Cardiac muscle cell (in vitro differentiated cells and primary cell): ENCODE data around the gene RBX1. TPM values are rescaled to one million over a fixed set of nuclear protein-coding genes. Genes with fewer than 3 reads are reported as not detected.
"Not testable (repeated sequence)": the region's sequence is repeated elsewhere in the genome, so short reads cannot be mapped to it uniquely, and the experiment has no call there.

Experiments
- DNase-seq, 2 donors: peaks; one replicate each; pipeline versions ENCODE4 v3.0.0 to v3.0.0-alpha.2; 2010 to 2017; ENCODE audit warnings: low read depth in 1 of 2, low spot score in 1 of 2
- H3K27ac ChIP-seq: fragments of 200-600 bp; sonication (generic); 2 replicates; pipeline ENCODE4 v1.5.1; 2016
- H3K27me3 ChIP-seq: fragments of 200-600 bp; sonication (generic); 2 replicates; pipeline ENCODE4 v1.6.0; 2016; ENCODE audit warnings: control low read depth
- H3K36me3 ChIP-seq: fragments of 200-600 bp; sonication (generic); 2 replicates; pipeline ENCODE4 v1.5.1; 2016; ENCODE audit warnings: control low read depth
- H3K4me1 ChIP-seq: fragments of 200-600 bp; sonication (generic); 2 replicates; pipeline ENCODE4 v1.8.1; 2017; ENCODE audit warnings: low read depth, mild to moderate bottlenecking, mixed run types
- H3K4me3 ChIP-seq: fragments of 200-600 bp; sonication (generic); 2 replicates; pipeline ENCODE4 v1.5.1; 2016; ENCODE audit warnings: mild to moderate bottlenecking
- H3K9me3 ChIP-seq: fragments of 200-600 bp; sonication (generic); 2 replicates; pipeline ENCODE4 v1.5.1; 2017; ENCODE audit warnings: low read depth, mild to moderate bottlenecking, control low read depth
- CTCF ChIP-seq: IDR thresholded peaks from 2 replicates; pipeline ENCODE4 v1.5.1; 2012; ENCODE audit warnings: low read depth, mild to moderate bottlenecking, low read length
- polyA plus RNA-seq: library from polyadenylated mRNA; unstranded; fragments of >200 nt; fragmentation: Nextera tagmentation; extraction: Ambion mirVana; gene quantifications from 2 replicates; pipeline ENCODE4 v1.2.1, GENCODE V29; 2016
- total RNA-seq: library from RNA; depleted of rRNA; stranded (reverse); fragments of >200 nt; gene quantifications from 2 replicates; pipeline ENCODE4 v1.2.3, GENCODE V29; 2016

The RBX1 gene
- total and polyA plus RNA-seq, 2 experiments from 2014 or later, result 86.4 to 356 TPM

GRCh38 chr22:41000040-41000565 lies 48.9 kb downstream of the RBX1 start:
- TF ChIP-seq CTCF, result no peak
- Histone ChIP-seq H3K27me3 (no peaks in the 10 kb centered on the region), H3K4me1 (no peaks in the 10 kb centered on the region), H3K9me3 (no peaks in the 10 kb centered on the region), H3K27ac (no peak overlapping the region), H3K36me3 (no peaks in the 10 kb centered on the region), H3K4me3 (no peak overlapping the region)
- DNase-seq, result no peak

- no peak for TF ChIP-seq CTCF
- H3K4me3 ChIP-seq, result no peak overlapping the region
- no peaks in the 10 kb centered on the region for H3K36me3 ChIP-seq
- DNase-seq, result no peak
- no peaks in the 10 kb centered on the region for H3K4me1 ChIP-seq
- H3K27me3 ChIP-seq, result no peaks in the 10 kb centered on the region
- H3K9me3 ChIP-seq, result no peaks in the 10 kb centered on the region
- no peak overlapping the region for H3K27ac ChIP-seq
These were observed 50.0 kb downstream of the RBX1 start for GRCh38 chr22:41000941-41001721.

- Histone ChIP-seq H3K4me3 (no peak overlapping the region), H3K27ac (no peak overlapping the region), H3K4me1 (no peaks in the 10 kb centered on the region), H3K9me3 (no peaks in the 10 kb centered on the region), H3K27me3 (no peaks in the 10 kb centered on the region), H3K36me3 (no peaks in the 10 kb centered on the region)
- TF ChIP-seq CTCF, result no peak
- peak in 1 of 2 donors; percentile 45 for DNase-seq
These were observed 50.5 kb downstream of the RBX1 start for GRCh38 chr22:41001722-41002122.

GRCh38 chr22:41002386-41002785 lies 51.2 kb downstream of the RBX1 start:
- H3K27ac ChIP-seq, H3K36me3 ChIP-seq, H3K27me3 ChIP-seq, H3K4me3 ChIP-seq, H3K4me1 ChIP-seq, H3K9me3 ChIP-seq, DNase-seq: not testable (repeated sequence)

GRCh38 chr22:41003066-41003465 lies 51.9 kb downstream of the RBX1 start:
- TF ChIP-seq CTCF, result no peak
- no peak overlapping the region for H3K27ac ChIP-seq
- H3K4me1 ChIP-seq, result no peaks in the 10 kb centered on the region
- DNase-seq, result no peak
- H3K9me3 ChIP-seq, result no peaks in the 10 kb centered on the region
- no peaks in the 10 kb centered on the region for H3K27me3 ChIP-seq
- H3K36me3 ChIP-seq, result no peaks in the 10 kb centered on the region
- H3K4me3 ChIP-seq, result no peak overlapping the region

- DNase-seq, result no peak
- H3K9me3 ChIP-seq, result no peaks in the 10 kb centered on the region
- H3K4me1 ChIP-seq, result no peaks in the 10 kb centered on the region
- no peaks in the 10 kb centered on the region for H3K27me3 ChIP-seq
- H3K4me3 ChIP-seq, result no peak overlapping the region
- H3K27ac ChIP-seq, result no peak overlapping the region
- no peak for TF ChIP-seq CTCF
- H3K36me3 ChIP-seq, result no peaks in the 10 kb centered on the region
These were observed 52.8 kb downstream of the RBX1 start for GRCh38 chr22:41003976-41004375.
